ENCODE results near the gene BIVM. TPM values are rescaled to one million over a fixed set of nuclear protein-coding genes. Genes with fewer than 3 reads are reported as not detected.

Gene BIVM
- total and polyA plus RNA-seq, 2 experiments from 2014 or later: 3.2 to 4.2 TPM

DNA sequence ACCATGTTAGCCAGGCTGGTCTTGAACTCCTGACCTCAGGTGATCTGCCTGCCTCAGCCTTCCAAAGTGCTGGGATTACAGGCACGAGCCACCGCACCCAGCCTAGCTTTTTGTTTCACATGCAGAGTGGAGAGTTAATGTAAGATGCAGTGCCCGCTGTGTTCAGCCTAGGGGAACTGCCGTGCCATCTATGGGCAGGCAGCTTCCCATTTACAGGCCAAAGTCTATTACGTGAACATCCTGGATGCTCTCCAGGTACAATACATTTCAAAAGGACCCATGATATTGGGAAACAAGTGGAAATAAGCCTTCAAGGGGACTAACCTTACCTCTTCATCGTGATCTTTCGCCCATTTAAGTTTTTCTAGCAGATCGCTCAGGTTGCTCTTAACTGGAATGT is 10.2 kb upstream of the BIVM start (continued):
- TF ChIP-seq, protein P1, sequence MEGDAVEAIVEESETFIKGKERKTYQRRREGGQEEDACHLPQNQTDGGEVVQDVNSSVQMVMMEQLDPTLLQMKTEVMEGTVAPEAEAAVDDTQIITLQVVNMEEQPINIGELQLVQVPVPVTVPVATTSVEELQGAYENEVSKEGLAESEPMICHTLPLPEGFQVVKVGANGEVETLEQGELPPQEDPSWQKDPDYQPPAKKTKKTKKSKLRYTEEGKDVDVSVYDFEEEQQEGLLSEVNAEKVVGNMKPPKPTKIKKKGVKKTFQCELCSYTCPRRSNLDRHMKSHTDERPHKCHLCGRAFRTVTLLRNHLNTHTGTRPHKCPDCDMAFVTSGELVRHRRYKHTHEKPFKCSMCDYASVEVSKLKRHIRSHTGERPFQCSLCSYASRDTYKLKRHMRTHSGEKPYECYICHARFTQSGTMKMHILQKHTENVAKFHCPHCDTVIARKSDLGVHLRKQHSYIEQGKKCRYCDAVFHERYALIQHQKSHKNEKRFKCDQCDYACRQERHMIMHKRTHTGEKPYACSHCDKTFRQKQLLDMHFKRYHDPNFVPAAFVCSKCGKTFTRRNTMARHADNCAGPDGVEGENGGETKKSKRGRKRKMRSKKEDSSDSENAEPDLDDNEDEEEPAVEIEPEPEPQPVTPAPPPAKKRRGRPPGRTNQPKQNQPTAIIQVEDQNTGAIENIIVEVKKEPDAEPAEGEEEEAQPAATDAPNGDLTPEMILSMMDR (conservative IDR thresholded peaks at IDR 0.05; ENCODE audit: low read depth in 2 of 2): no peak
- TF ChIP-seq STAT1 (IDR thresholded peaks at IDR 0.05; ENCODE audit: unreplicated experiment) (no peak), POLR2AphosphoS5 (IDR thresholded peaks at IDR 0.05; ENCODE audit: low read depth) (no peak), EZH2 (IDR thresholded peaks at IDR 0.05; ENCODE audit: low read depth, unreplicated experiment) (no peak), ZNF114 (CRISPR knock-in tag; IDR thresholded peaks at IDR 0.05) (no peak)
- TF ChIP-seq, protein P2, sequence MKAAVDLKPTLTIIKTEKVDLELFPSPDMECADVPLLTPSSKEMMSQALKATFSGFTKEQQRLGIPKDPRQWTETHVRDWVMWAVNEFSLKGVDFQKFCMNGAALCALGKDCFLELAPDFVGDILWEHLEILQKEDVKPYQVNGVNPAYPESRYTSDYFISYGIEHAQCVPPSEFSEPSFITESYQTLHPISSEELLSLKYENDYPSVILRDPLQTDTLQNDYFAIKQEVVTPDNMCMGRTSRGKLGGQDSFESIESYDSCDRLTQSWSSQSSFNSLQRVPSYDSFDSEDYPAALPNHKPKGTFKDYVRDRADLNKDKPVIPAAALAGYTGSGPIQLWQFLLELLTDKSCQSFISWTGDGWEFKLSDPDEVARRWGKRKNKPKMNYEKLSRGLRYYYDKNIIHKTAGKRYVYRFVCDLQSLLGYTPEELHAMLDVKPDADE (IDR thresholded peaks at IDR 0.05): no peak

DNA sequence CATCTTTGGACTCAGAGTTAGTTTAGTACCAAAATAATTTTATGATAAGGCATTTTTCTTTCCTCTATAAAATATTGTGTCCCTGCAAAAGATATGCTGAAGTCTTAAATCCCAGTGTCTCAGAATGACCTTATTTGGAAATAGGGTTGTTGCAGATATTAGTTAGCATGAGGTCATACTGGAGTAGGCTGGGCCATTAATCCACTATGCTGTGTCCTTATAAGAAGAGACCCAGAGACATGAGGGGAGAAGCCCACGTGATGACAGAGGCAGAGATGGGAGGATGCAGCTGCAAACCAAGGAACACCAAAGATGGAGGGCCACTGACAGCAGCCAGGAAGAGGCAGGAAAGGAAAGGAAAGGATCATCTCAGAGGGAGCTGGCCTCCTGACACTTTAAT is 6.5 kb upstream of the BIVM start:
- peaks cover 3% of the 10 kb centered on the region; the same call in 1 of the 2 replicates for H3K36me3 ChIP-seq (ENCODE audit: insufficient read depth)
- ATAC-seq (no peak), DNase-seq (ENCODE audit: low spot score) (no peak)
- peaks cover 10% of the 10 kb centered on the region for H3K27me3 ChIP-seq (ENCODE audit: insufficient read depth)
- H3F3A ChIP-seq (replicated peaks; ENCODE audit: low read depth): no peaks in the 10 kb centered on the region; the same call in 1 of the 2 replicates
- no peak overlapping the region for H3K27ac ChIP-seq (ENCODE audit: low read depth)
- H3K4me2 ChIP-seq: no peak overlapping the region
- H4K20me1 ChIP-seq (replicated peaks; ENCODE audit: insufficient read depth): peaks cover 6% of the 10 kb centered on the region; the same call in 1 of the 2 replicates
- no peak overlapping the region for H3K27ac Mint-ChIP-seq
- no peaks in the 10 kb centered on the region for H3K9me3 Mint-ChIP-seq
- H3K4me1 Mint-ChIP-seq: peaks cover 24% of the 10 kb centered on the region
- no peak for TF ChIP-seq NANOG (IDR thresholded peaks at IDR 0.05; ENCODE audit: borderline replicate concordance)
- no peak for TF ChIP-seq ZNF114 (CRISPR knock-in tag; IDR thresholded peaks at IDR 0.05)
- TF ChIP-seq CREB1 (CRISPR knock-in tag; IDR thresholded peaks at IDR 0.05; ENCODE audit: low read depth): no peak
- no peak for TF ChIP-seq EZH2 (IDR thresholded peaks at IDR 0.05; ENCODE audit: low read depth, unreplicated experiment)
- TF ChIP-seq ZNF331 (CRISPR knock-in tag; IDR thresholded peaks at IDR 0.05; ENCODE audit: low read depth): no peak
- TF ChIP-seq, protein P2 (IDR thresholded peaks at IDR 0.05): no peak
- no peak for TF ChIP-seq EZH2phosphoT487 (IDR thresholded peaks at IDR 0.05; ENCODE audit: unreplicated experiment)
- peaks cover 24% of the 10 kb centered on the region for H3K4me1 ChIP-seq (ENCODE audit: insufficient read depth)
- H3K4me3 Mint-ChIP-seq: no peak overlapping the region; the same call in 2 of the 3 replicates
- no peaks in the 10 kb centered on the region for H3K9me2 ChIP-seq (ENCODE audit: insufficient read depth)
- H3K4me3 ChIP-seq: no peak overlapping the region
- no peak overlapping the region for H2AFZ ChIP-seq
- H3K36me3 Mint-ChIP-seq (ENCODE audit: low read depth): peaks cover 24% of the 10 kb centered on the region
- H3K79me2 ChIP-seq (replicated peaks; ENCODE audit: insufficient read depth): peaks cover 6% of the 10 kb centered on the region; the same call in 1 of the 2 replicates
- H3K27me3 Mint-ChIP-seq (ENCODE audit: insufficient read depth, low read depth, poor library complexity): peaks cover 11% of the 10 kb centered on the region
